GM23248 (cell line): Measurements from ENCODE around the gene EFCAB6.

ENCODE experiments used
- EZH2 ChIP-seq: fragments of 200-600 bp; sonication (generic); IDR thresholded peaks from 2 replicates; pipeline ENCODE4 v1.6.1; 2018; ENCODE audit warnings: antibody characterized with exemption, mild to moderate bottlenecking; ENCODE audit not compliant: insufficient read depth, poor library complexity, severe bottlenecking
- EZH2phosphoT487 ChIP-seq: fragments of 200-600 bp; sonication (generic); IDR thresholded peaks from 2 replicates; pipeline ENCODE4 v1.6.1; 2018; ENCODE audit warnings: antibody characterized with exemption, moderate library complexity, mild to moderate bottlenecking, low read depth; ENCODE audit not compliant: insufficient read depth

GRCh38 chr22:43491737-43492136 is 320.4 kb downstream of the EFCAB6 start:
- no peak for TF ChIP-seq EZH2phosphoT487
- no peak for TF ChIP-seq EZH2
